Neural cell (in vitro differentiated cells): Measurements from ENCODE around the gene BCL11B. TPM values are rescaled to one million over a fixed set of nuclear protein-coding genes. Genes with fewer than 3 reads are reported as not detected.
A peak's percentile ranks its signal among the peaks of the same experiment; 100 is the strongest.

Experiments used
- H2AFZ ChIP-seq: fragments of 200-600, 300-800 bp; sonication (generic), shearing (Covaris generic); 2 replicates; pipeline ENCODE4 v1.6.0; 2014; ENCODE audit warnings: low read depth, mild to moderate bottlenecking, antibody characterized with exemption, low read length, moderate library complexity
- H3F3A ChIP-seq: fragments of 200-600 bp; shearing (Covaris generic); 2 replicates; pipeline ENCODE4 v1.6.1; 2016; ENCODE audit warnings: mild to moderate bottlenecking, moderate library complexity, mixed read lengths, antibody characterized with exemption, low read length; ENCODE audit not compliant: insufficient read depth, poor library complexity, severe bottlenecking
- H3K27ac ChIP-seq: fragments of 200-600, 300-800 bp; sonication (generic), shearing (Covaris generic); 2 replicates; pipeline ENCODE4 v1.5.1; 2014; ENCODE audit warnings: mild to moderate bottlenecking, low read length, moderate library complexity
- H3K27me3 ChIP-seq: fragments of 300-800, 200-600 bp; sonication (generic), shearing (Covaris generic); 2 replicates; pipeline ENCODE4 v1.6.0; 2014; ENCODE audit warnings: mild to moderate bottlenecking, low read depth, low read length, moderate library complexity; ENCODE audit not compliant: insufficient read depth
- H3K36me3 ChIP-seq: fragments of 300-800, 200-600 bp; sonication (generic), shearing (Covaris generic); 2 replicates; pipeline ENCODE4 v1.5.1; 2014; ENCODE audit warnings: mild to moderate bottlenecking, antibody characterized with exemption, low read length, moderate library complexity; ENCODE audit not compliant: insufficient read depth
- H3K4me2 ChIP-seq: fragments of 300-800, 200-600 bp; sonication (generic), shearing (Covaris generic); 2 replicates; pipeline ENCODE4 v1.6.0; 2014; ENCODE audit warnings: mild to moderate bottlenecking, low read length
- H3K4me3 ChIP-seq: fragments of 300-800, 200-600 bp; sonication (generic), shearing (Covaris generic); 2 replicates; pipeline ENCODE4 v1.5.1; 2014; ENCODE audit warnings: mild to moderate bottlenecking, low read length, moderate library complexity
- H3K79me2 ChIP-seq: fragments of 200-600 bp; shearing (Covaris generic); replicated peaks from 2 replicates; pipeline ENCODE4 v1.6.0; 2014; ENCODE audit warnings: mild to moderate bottlenecking, low read length, moderate library complexity; ENCODE audit not compliant: insufficient read depth
- H3K9ac ChIP-seq: fragments of 300-800, 200-600 bp; sonication (generic), shearing (Covaris generic); 2 replicates; pipeline ENCODE4 v1.6.1; 2016; ENCODE audit warnings: mild to moderate bottlenecking, low read length, mixed read lengths
- H3K9me2 ChIP-seq: fragments of 200-600 bp; shearing (Covaris generic); 2 replicates; pipeline ENCODE4 v1.6.1; 2016; ENCODE audit warnings: mild to moderate bottlenecking, low read length, mixed read lengths; ENCODE audit not compliant: insufficient read depth
- H3K9me3 ChIP-seq: fragments of 200-600, 300-800 bp; sonication (generic), shearing (Covaris generic); 2 replicates; pipeline ENCODE4 v1.6.1; 2016; ENCODE audit warnings: mild to moderate bottlenecking, mixed run types, low read length, moderate library complexity, mixed read lengths
- H4K20me1 ChIP-seq: fragments of 200-600 bp; shearing (Covaris generic); 2 replicates; pipeline ENCODE4 v1.6.1; 2016; ENCODE audit warnings: mild to moderate bottlenecking, mixed run types; ENCODE audit not compliant: insufficient read depth
- CTCF ChIP-seq: fragments of 450-650 bp; IDR thresholded peaks from 2 replicates; pipeline ENCODE4 v1.5.1; 2014; ENCODE audit warnings: antibody characterized with exemption, mild to moderate bottlenecking, moderate library complexity; ENCODE audit not compliant: poor library complexity, severe bottlenecking
- EP300 ChIP-seq: fragments of 450-650 bp; conservative IDR thresholded peaks from 2 replicates; pipeline ENCODE4 v1.6.1; 2014; ENCODE audit warnings: antibody characterized with exemption, mild to moderate bottlenecking, moderate library complexity; ENCODE audit not compliant: poor library complexity, severe bottlenecking
- EZH2 ChIP-seq: fragments of 200-600, 300-800 bp; shearing (Covaris generic), sonication (generic); IDR thresholded peaks from 2 replicates; pipeline ENCODE4 v1.6.1; 2014; ENCODE audit warnings: antibody characterized with exemption, low read length, borderline replicate concordance, mild to moderate bottlenecking; ENCODE audit not compliant: insufficient read depth, poor library complexity, severe bottlenecking
- MXI1 ChIP-seq: fragments of 450-650 bp; conservative IDR thresholded peaks from 2 replicates; pipeline ENCODE4 v1.6.1; 2014; ENCODE audit warnings: antibody characterized with exemption, mild to moderate bottlenecking; ENCODE audit not compliant: poor library complexity, severe bottlenecking
- POLR2AphosphoS5 ChIP-seq: IDR thresholded peaks from 2 replicates; pipeline ENCODE4 v1.6.1; 2012
- RAD21 ChIP-seq: fragments of 450-650 bp; conservative IDR thresholded peaks from 2 replicates; pipeline ENCODE4 v1.6.1; 2014; ENCODE audit warnings: antibody characterized with exemption, mild to moderate bottlenecking, moderate library complexity
- REST ChIP-seq: IDR thresholded peaks from 2 replicates; pipeline ENCODE4 v1.6.1; 2012; ENCODE audit warnings: borderline replicate concordance
- SMC3 ChIP-seq: fragments of 450-650 bp; conservative IDR thresholded peaks from 2 replicates; pipeline ENCODE4 v1.6.1; 2014; ENCODE audit warnings: antibody characterized with exemption, mild to moderate bottlenecking, moderate library complexity; ENCODE audit not compliant: poor library complexity
- TAF1 ChIP-seq: IDR thresholded peaks from 2 replicates; pipeline ENCODE4 v1.6.1; 2012; ENCODE audit warnings: low read depth
- polyA plus RNA-seq: library from polyadenylated mRNA; depleted of rRNA; stranded (reverse); fragments of >200 nt; gene quantifications from 2 replicates; pipeline ENCODE4 v1.2.3, GENCODE V29; 2014

Gene BCL11B
- polyA plus RNA-seq, 1 donor from 2014 or later: 104 TPM

GRCh38 chr14:99262977-99263448 lies 9.0 kb downstream of the BCL11B start:
- peaks cover 60% of the 10 kb centered on the region for H4K20me1 ChIP-seq
- peaks cover 5% of the 10 kb centered on the region for H3F3A ChIP-seq
- H3K36me3 ChIP-seq: no peaks in the 10 kb centered on the region
- H3K79me2 ChIP-seq: peaks cover 100% of the 10 kb centered on the region
- TF ChIP-seq SMC3: no peak
- no peak for TF ChIP-seq EP300
- TF ChIP-seq REST: no peak
- no peak for TF ChIP-seq EZH2
- no peak for TF ChIP-seq CTCF
- TF ChIP-seq MXI1: no peak
- TF ChIP-seq TAF1: no peak
- no peak for TF ChIP-seq POLR2AphosphoS5
- TF ChIP-seq RAD21: no peak
- H3K9me3 ChIP-seq: no peaks in the 10 kb centered on the region
- H3K4me3 ChIP-seq: peak overlapping the region; percentile 91
- no peak overlapping the region for H2AFZ ChIP-seq
- no peaks in the 10 kb centered on the region for H3K9me2 ChIP-seq
- peak overlapping the region; percentile 98 for H3K27ac ChIP-seq
- no peaks in the 10 kb centered on the region for H3K27me3 ChIP-seq
- H3K9ac ChIP-seq: peak overlapping the region; percentile 98
- peak overlapping the region; percentile 74 for H3K4me2 ChIP-seq

- peak overlapping the region; percentile 74 for H3K4me2 ChIP-seq
- H4K20me1 ChIP-seq: peaks cover 68% of the 10 kb centered on the region
- peak overlapping the region; percentile 91 for H3K4me3 ChIP-seq
- H2AFZ ChIP-seq: no peak overlapping the region
- H3K27ac ChIP-seq: peak overlapping the region; percentile 98
- peaks cover 3% of the 10 kb centered on the region for H3K36me3 ChIP-seq
- no peaks in the 10 kb centered on the region for H3K27me3 ChIP-seq
- H3F3A ChIP-seq: peaks cover 4% of the 10 kb centered on the region
- no peaks in the 10 kb centered on the region for H3K9me2 ChIP-seq
- peaks cover 100% of the 10 kb centered on the region for H3K79me2 ChIP-seq
- H3K9ac ChIP-seq: peak overlapping the region; percentile 98
- no peaks in the 10 kb centered on the region for H3K9me3 ChIP-seq
- TF ChIP-seq EP300 (no peak), SMC3 (no peak), POLR2AphosphoS5 (peak; percentile 18), CTCF (no peak), RAD21 (no peak), MXI1 (no peak), TAF1 (no peak), EZH2 (no peak)
These were observed 9.8 kb downstream of the BCL11B start for GRCh38 chr14:99261912-99262787.
